ENCODE data around the gene CDKL2. TPM values are rescaled to one million over a fixed set of nuclear protein-coding genes. Genes with fewer than 3 reads are reported as not detected.

The CDKL2 gene
- total and polyA plus RNA-seq, 2 of the 4 experiments (the other 2 are of a cell fraction), result 0.09 to 0.18 TPM

GRCh38 chr4:75545526-75545925, 84.8 kb downstream of the CDKL2 start:
- Histone ChIP-seq H3K4me1 (ENCODE audit: control insufficient read depth, insufficient read depth, low read length) (no peaks in the 10 kb centered on the region), H3K4me3 (ENCODE audit: insufficient read depth, low read depth, low read length) (no peak overlapping the region), H4K5ac (ENCODE audit: low read depth, low read length) (no peak overlapping the region), H3K56ac (ENCODE audit: extremely low read depth, insufficient read depth, low read length) (no peak overlapping the region), H3K18ac (ENCODE audit: low read depth, low read length) (no peak overlapping the region), H4K8ac (ENCODE audit: low read depth in 2 of 2, low read length in 2 of 2) (no peak overlapping the region), H4K20me1 (ENCODE audit: insufficient read depth, low read length) (no peaks in the 10 kb centered on the region), H3K4me2 (ENCODE audit: low read depth, low read length) (no peak overlapping the region), H2BK15ac (ENCODE audit: low read depth, low read length) (no peak overlapping the region), H3K14ac (replicated peaks; ENCODE audit: low read depth, low read length) (no peak overlapping the region), H3K36me3 (ENCODE audit: control insufficient read depth, insufficient read depth, low read length) (no peaks in the 10 kb centered on the region), H3K9ac (ENCODE audit: low read depth, low read length) (no peak overlapping the region), H3K9me3 (ENCODE audit: control insufficient read depth, insufficient read depth, low read length) (peaks cover 2% of the 10 kb centered on the region; the same call in 1 of the 2 replicates), H2AFZ (replicated peaks; ENCODE audit: low read length, poor library complexity) (peak overlapping the region; percentile 1), H3K4ac (ENCODE audit: low read depth, low read length) (no peak overlapping the region), H2BK20ac (ENCODE audit: low read depth, low read length) (no peak overlapping the region), H3K23ac (ENCODE audit: low read depth, low read length) (no peak overlapping the region), H3K27ac (ENCODE audit: insufficient read depth, low read length) (no peak overlapping the region), H2BK5ac (ENCODE audit: low read depth, low read length, poor library complexity, severe bottlenecking) (no peak overlapping the region), H2BK120ac (ENCODE audit: low read depth, low read length) (no peak overlapping the region), H3K9me1 (ENCODE audit: insufficient read depth, low read length) (peaks cover 3% of the 10 kb centered on the region; the same call in 1 of the 2 replicates), H4K91ac (ENCODE audit: insufficient read depth, low read depth, low read length) (no peak overlapping the region), H2AK9ac (replicated peaks; ENCODE audit: low read depth, low read length, poor library complexity) (no peak overlapping the region), H3K27me3 (ENCODE audit: control insufficient read depth, insufficient read depth, low read length) (no peaks in the 10 kb centered on the region), H2AK5ac (ENCODE audit: low read depth, low read length) (no peak overlapping the region), H3K79me1 (ENCODE audit: low read depth in 1 of 2, low read length in 2 of 2) (no peaks in the 10 kb centered on the region)
- intact Hi-C loops (cut with micrococcal nuclease), result no loop called here
- dilution Hi-C loops (cut with HindIII; ENCODE audit: low sequenced_read_pairs, unreplicated experiment), result no loop called here
- ChIA-PET CTCF (no interaction called here), POLR2A (ENCODE audit: unreplicated experiment) (no interaction called here)
- ATAC-seq (ENCODE audit: low read depth) (no peak), DNase-seq (peak; percentile 65)
- BruUV-seq (replicated peaks), result no TSS peak
- TF ChIP-seq RAD21 (IDR thresholded peaks at IDR 0.05; ENCODE audit: low read length) (no peak), MAFK (IDR thresholded peaks at IDR 0.05; ENCODE audit: low read depth, low read length) (no peak), SMC3 (IDR thresholded peaks at IDR 0.05; ENCODE audit: low read depth, low read length) (no peak), FOS (IDR thresholded peaks at IDR 0.05; ENCODE audit: low read depth, low read length) (no peak), POLR2A (IDR thresholded peaks at IDR 0.05; ENCODE audit: low read depth, low read length) (no peak), ELK1 (IDR thresholded peaks at IDR 0.05; ENCODE audit: borderline replicate concordance, low read depth, low read length) (no peak), BHLHE40 (IDR thresholded peaks at IDR 0.05; ENCODE audit: low read depth, low read length) (no peak), MXI1 (IDR thresholded peaks at IDR 0.05; ENCODE audit: borderline replicate concordance, low read depth, low read length) (no peak), NFE2L2 (IDR thresholded peaks at IDR 0.05; ENCODE audit: low read depth, low read length) (no peak), RFX5 (IDR thresholded peaks at IDR 0.05; ENCODE audit: low read depth, low read length) (no peak), RCOR1 (IDR thresholded peaks at IDR 0.05; ENCODE audit: insufficient replicate concordance, low read length) (no peak), CEBPB (IDR thresholded peaks at IDR 0.05; ENCODE audit: low read depth, low read length) (no peak), CHD1 (IDR thresholded peaks at IDR 0.05; ENCODE audit: low read depth, low read length) (no peak), CTCF (conservative IDR thresholded peaks at IDR 0.05; ENCODE audit: low read depth, low read length) (no peak), MAZ (IDR thresholded peaks at IDR 0.05; ENCODE audit: borderline replicate concordance, low read depth, low read length) (no peak)
- 100% methylated on average over 1 of the region's 5 CpGs; no CpG with 5 or more reads in 1 of the 2 experiments for WGBS, 2 experiments (ENCODE audit: extremely low coverage in 2 of 2, insufficient read length in 1 of 2)
- in situ Hi-C loops (cut with MboI; ENCODE audit: low sequenced_read_pairs), result no loop called here

Measured in IMR-90 (cell line).